Panc1 (cell line): ENCODE data around the gene SLC22A7. TPM values are rescaled to one million over a fixed set of nuclear protein-coding genes. Genes with fewer than 3 reads are reported as not detected.

Experiments used
- ATAC-seq: fragments of 200-7000 bp; cut with Tn5 transposase; 2 replicates; pipeline ENCODE4 v1.9.1; 2020; ENCODE audit warnings: mild to moderate bottlenecking, moderate library complexity
- BruUV-seq: library from RNA; stranded (reverse); fragments of 400-500 nt; replicated peaks from 2 replicates; lab custom pipeline; 2021; lab: Mats Ljungman, UMichigan
- CTCF ChIA-PET: fragments of 300-600 bp; sonication (Branson Sonifier 250); formaldehyde crosslinking; loops from one replicate; lab custom pipeline; 2022; ENCODE audit warnings: antibody characterized with exemption; lab: Charles Lee
- POLR2A ChIA-PET: fragments of 300-600 bp; sonication (Branson Sonifier 250); formaldehyde crosslinking; loops from one replicate; lab custom pipeline; 2022; ENCODE audit warnings: antibody characterized with exemption; lab: Charles Lee
- DNase-seq: peaks from one replicate; pipeline ENCODE4 v3.0.0-alpha.2; 2010; ENCODE audit warnings: low read depth, low spot score
- H3K27ac ChIP-seq: 2 replicates; pipeline ENCODE4 v1.5.1; 2011; ENCODE audit warnings: mild to moderate bottlenecking, low read length, inconsistent platforms
- H3K27me3 ChIP-seq: fragments of 200-500 bp; sonication (Bioruptor generic); 2 replicates; pipeline ENCODE4 v1.6.0; 2014; ENCODE audit warnings: low read length, inconsistent platforms; ENCODE audit not compliant: control insufficient read depth, insufficient read depth
- H3K36me3 ChIP-seq: fragments of 200-500 bp; sonication (Bioruptor generic); 2 replicates; pipeline ENCODE4 v1.5.1; 2014; ENCODE audit warnings: inconsistent platforms, mild to moderate bottlenecking, low read length, moderate library complexity; ENCODE audit not compliant: control insufficient read depth, insufficient read depth
- H3K4me1 ChIP-seq: 2 replicates; pipeline ENCODE4 v1.5.1; 2011; ENCODE audit warnings: inconsistent platforms, mild to moderate bottlenecking, low read length, moderate library complexity; ENCODE audit not compliant: control insufficient read depth, insufficient read depth
- H3K4me3 ChIP-seq, 2 experiments: 2 replicates each; pipeline ENCODE4 v1.5.1; 2011 to 2012; ENCODE audit warnings: low read depth in 2 of 2, low read length in 2 of 2, mild to moderate bottlenecking in 2 of 2, inconsistent platforms in 1 of 2, moderate library complexity in 1 of 2
- H3K9me3 ChIP-seq: fragments of 200-500 bp; sonication (Bioruptor generic); 2 replicates; pipeline ENCODE4 v1.5.1; 2014; ENCODE audit warnings: low read depth, mild to moderate bottlenecking, inconsistent platforms, low read length, moderate library complexity; ENCODE audit not compliant: control insufficient read depth, insufficient read depth
- POLR2AphosphoS5 ChIP-seq: IDR thresholded peaks from 2 replicates; pipeline ENCODE4 v1.6.1; 2012; ENCODE audit warnings: mild to moderate bottlenecking, low read depth, low read length, moderate library complexity
- SIN3A ChIP-seq: IDR thresholded peaks from 2 replicates; pipeline ENCODE4 v1.6.1; 2012; ENCODE audit warnings: low read depth, mild to moderate bottlenecking, low read length, moderate library complexity, borderline replicate concordance; ENCODE audit not compliant: insufficient read depth
- TCF7L2 ChIP-seq: IDR thresholded peaks from 2 replicates; pipeline ENCODE4 v1.6.1; 2011; ENCODE audit warnings: mild to moderate bottlenecking, low read depth, low read length, inconsistent platforms
- in situ Hi-C: cut with HindIII; loops from 2 replicates; pipeline ENCODE4 v1.10.0; 2016; ENCODE audit warnings: low sequenced_read_pairs, low pct_unique_long_range_greater_than_20kb
- intact Hi-C: fragments of 100-400 bp; cut with micrococcal nuclease; formaldehyde crosslinking; loops from one replicate; pipeline ENCODE4 v1.10.0; 2022; ENCODE audit not compliant: unreplicated experiment
- total RNA-seq: library from RNA; stranded (reverse); gene quantifications from one replicate; pipeline ENCODE4 v1.2.1, GENCODE V29; 2021; ENCODE audit not compliant: unreplicated experiment
- TF ChIP-seq, protein P1 (sequence below), 2 experiments: IDR thresholded peaks; 2 replicates each; pipeline ENCODE4 v1.6.1; 2011 to 2012; ENCODE audit warnings: low read depth in 2 of 2, control low read depth in 1 of 2, low read length in 1 of 2, mild to moderate bottlenecking in 1 of 2, moderate library complexity in 1 of 2; ENCODE audit not compliant: insufficient read depth in 1 of 2
- TF ChIP-seq, protein P2 (sequence below): fragments of 450-650 bp; IDR thresholded peaks from 2 replicates; pipeline ENCODE4 v1.5.1; 2017; ENCODE audit warnings: mild to moderate bottlenecking

The SLC22A7 gene
- total RNA-seq, 1 experiment from 2014 or later = not detected

DNA sequence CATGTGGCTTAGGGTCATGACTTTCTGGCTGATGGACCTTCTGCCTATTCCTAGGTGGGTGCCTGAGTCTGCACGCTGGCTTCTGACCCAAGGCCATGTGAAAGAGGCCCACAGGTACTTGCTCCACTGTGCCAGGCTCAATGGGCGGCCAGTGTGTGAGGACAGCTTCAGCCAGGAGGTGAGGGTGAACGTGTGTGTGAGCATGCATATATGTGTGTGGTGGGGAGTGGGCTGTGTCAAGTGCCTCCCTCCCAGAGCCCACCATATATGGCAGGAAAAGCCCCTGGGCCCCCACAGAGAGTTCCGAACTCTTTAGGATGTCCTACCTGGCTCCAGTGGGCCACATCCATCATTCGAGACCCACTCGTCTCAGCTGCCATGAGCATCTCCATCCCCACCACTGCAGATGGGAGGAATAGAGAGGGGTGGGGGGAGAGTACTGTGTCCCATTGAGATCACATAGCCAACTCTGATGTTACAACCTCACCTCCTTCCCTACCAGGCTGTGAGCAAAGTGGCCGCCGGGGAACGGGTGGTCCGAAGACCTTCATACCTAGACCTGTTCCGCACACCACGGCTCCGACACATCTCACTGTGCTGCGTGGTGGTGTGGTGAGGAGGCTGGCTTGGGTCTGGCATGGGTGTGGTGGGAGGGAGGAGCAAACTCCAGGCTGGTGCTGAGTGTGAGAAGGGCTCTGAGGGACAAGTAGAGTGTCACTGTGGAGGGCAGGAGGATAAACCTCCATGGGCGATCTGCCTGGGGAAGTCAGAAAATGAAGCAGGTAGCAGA, 3.2 kb downstream of the SLC22A7 start:
- ATAC-seq = no peak
- intact Hi-C loops = no loop called here
- POLR2A ChIA-PET = no interaction called here

DNA sequence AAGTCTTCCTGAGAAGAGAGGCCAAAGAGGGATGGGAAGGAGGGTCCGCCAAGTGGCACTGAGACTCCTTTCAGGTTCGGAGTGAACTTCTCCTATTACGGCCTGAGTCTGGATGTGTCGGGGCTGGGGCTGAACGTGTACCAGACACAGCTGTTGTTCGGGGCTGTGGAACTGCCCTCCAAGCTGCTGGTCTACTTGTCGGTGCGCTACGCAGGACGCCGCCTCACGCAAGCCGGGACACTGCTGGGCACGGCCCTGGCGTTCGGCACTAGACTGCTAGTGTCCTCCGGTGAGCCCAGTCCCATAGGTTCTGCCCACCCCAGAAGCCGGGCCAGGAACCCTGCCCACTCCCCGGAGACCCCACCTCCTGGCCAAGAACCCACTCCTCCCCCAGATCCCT, 4.1 kb downstream of the SLC22A7 start:
- CTCF ChIA-PET = no interaction called here
- no peak for ATAC-seq
- intact Hi-C loops = no loop called here

More for the DNA sequence above, 3.2 kb downstream of the SLC22A7 start:
- BruUV-seq = no TSS peak
- Histone ChIP-seq H3K27me3 (no peaks in the 10 kb centered on the region), H3K27ac (no peak overlapping the region), H3K4me3 (no peak overlapping the region), H3K4me1 (no peaks in the 10 kb centered on the region), H3K9me3 (no peaks in the 10 kb centered on the region), H3K36me3 (no peaks in the 10 kb centered on the region)
- CTCF ChIA-PET = no interaction called here
- TF ChIP-seq, protein P1, sequence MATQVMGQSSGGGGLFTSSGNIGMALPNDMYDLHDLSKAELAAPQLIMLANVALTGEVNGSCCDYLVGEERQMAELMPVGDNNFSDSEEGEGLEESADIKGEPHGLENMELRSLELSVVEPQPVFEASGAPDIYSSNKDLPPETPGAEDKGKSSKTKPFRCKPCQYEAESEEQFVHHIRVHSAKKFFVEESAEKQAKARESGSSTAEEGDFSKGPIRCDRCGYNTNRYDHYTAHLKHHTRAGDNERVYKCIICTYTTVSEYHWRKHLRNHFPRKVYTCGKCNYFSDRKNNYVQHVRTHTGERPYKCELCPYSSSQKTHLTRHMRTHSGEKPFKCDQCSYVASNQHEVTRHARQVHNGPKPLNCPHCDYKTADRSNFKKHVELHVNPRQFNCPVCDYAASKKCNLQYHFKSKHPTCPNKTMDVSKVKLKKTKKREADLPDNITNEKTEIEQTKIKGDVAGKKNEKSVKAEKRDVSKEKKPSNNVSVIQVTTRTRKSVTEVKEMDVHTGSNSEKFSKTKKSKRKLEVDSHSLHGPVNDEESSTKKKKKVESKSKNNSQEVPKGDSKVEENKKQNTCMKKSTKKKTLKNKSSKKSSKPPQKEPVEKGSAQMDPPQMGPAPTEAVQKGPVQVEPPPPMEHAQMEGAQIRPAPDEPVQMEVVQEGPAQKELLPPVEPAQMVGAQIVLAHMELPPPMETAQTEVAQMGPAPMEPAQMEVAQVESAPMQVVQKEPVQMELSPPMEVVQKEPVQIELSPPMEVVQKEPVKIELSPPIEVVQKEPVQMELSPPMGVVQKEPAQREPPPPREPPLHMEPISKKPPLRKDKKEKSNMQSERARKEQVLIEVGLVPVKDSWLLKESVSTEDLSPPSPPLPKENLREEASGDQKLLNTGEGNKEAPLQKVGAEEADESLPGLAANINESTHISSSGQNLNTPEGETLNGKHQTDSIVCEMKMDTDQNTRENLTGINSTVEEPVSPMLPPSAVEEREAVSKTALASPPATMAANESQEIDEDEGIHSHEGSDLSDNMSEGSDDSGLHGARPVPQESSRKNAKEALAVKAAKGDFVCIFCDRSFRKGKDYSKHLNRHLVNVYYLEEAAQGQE (IDR thresholded peaks at IDR 0.05; ENCODE audit: insufficient read depth in 1 of 2, low read depth in 2 of 2, low read length in 1 of 2) = no peak
- TF ChIP-seq, protein P2, sequence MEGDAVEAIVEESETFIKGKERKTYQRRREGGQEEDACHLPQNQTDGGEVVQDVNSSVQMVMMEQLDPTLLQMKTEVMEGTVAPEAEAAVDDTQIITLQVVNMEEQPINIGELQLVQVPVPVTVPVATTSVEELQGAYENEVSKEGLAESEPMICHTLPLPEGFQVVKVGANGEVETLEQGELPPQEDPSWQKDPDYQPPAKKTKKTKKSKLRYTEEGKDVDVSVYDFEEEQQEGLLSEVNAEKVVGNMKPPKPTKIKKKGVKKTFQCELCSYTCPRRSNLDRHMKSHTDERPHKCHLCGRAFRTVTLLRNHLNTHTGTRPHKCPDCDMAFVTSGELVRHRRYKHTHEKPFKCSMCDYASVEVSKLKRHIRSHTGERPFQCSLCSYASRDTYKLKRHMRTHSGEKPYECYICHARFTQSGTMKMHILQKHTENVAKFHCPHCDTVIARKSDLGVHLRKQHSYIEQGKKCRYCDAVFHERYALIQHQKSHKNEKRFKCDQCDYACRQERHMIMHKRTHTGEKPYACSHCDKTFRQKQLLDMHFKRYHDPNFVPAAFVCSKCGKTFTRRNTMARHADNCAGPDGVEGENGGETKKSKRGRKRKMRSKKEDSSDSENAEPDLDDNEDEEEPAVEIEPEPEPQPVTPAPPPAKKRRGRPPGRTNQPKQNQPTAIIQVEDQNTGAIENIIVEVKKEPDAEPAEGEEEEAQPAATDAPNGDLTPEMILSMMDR = no peak
- TF ChIP-seq POLR2AphosphoS5 (no peak), SIN3A (no peak), TCF7L2 (no peak)
- DNase-seq = no peak
- in situ Hi-C loops = no loop called here

More for the DNA sequence above, 4.1 kb downstream of the SLC22A7 start:
- in situ Hi-C loops = no loop called here
- H3K4me1 ChIP-seq = no peaks in the 10 kb centered on the region
- H3K27ac ChIP-seq = no peak overlapping the region
- H3K9me3 ChIP-seq = no peaks in the 10 kb centered on the region
- TF ChIP-seq SIN3A = no peak
- TF ChIP-seq POLR2AphosphoS5 = no peak
- TF ChIP-seq, protein P1 (IDR thresholded peaks at IDR 0.05; ENCODE audit: insufficient read depth in 1 of 2, low read depth in 2 of 2, low read length in 1 of 2) = no peak
- TF ChIP-seq TCF7L2 = no peak
- TF ChIP-seq, protein P2 = no peak
- H3K27me3 ChIP-seq = no peaks in the 10 kb centered on the region
- BruUV-seq = no TSS peak
- no peak for DNase-seq
- no peaks in the 10 kb centered on the region for H3K36me3 ChIP-seq
- POLR2A ChIA-PET = no interaction called here
- H3K4me3 ChIP-seq = no peak overlapping the region
